Mucosa of descending colon (tissue), 3 donors: ENCODE results near the gene UBL5. TPM values are rescaled to one million over a fixed set of nuclear protein-coding genes. Genes with fewer than 3 reads are reported as not detected.

Experiments used
- ATAC-seq: fragments of 200-7000 bp; cut with Tn5 transposase; one replicate; pipeline ENCODE4 v1.9.1; 2020; ENCODE audit warnings: mild to moderate bottlenecking, moderate library complexity
- DNase-seq, 3 donors: peaks; one replicate each; pipeline ENCODE4 v3.0.0-alpha.2; 2020
- H3K36me3 ChIP-seq: fragments of 200-600 bp; one replicate; pipeline ENCODE4 v1.8.0; 2021; ENCODE audit warnings: low read depth, mild to moderate bottlenecking
- H3K4me1 ChIP-seq: fragments of 200-600 bp; one replicate; pipeline ENCODE4 v1.8.0; 2021; ENCODE audit warnings: low read depth, mild to moderate bottlenecking
- H3K4me3 ChIP-seq: fragments of 200-600 bp; one replicate; pipeline ENCODE4 v1.8.0; 2021; ENCODE audit warnings: mild to moderate bottlenecking
- H3K9me3 ChIP-seq: fragments of 200-600 bp; one replicate; pipeline ENCODE4 v1.8.0; 2021; ENCODE audit warnings: mild to moderate bottlenecking
- intact Hi-C, 2 donors: fragments of 100-400 bp; cut with DNase I in 1 of 2; cut with micrococcal nuclease in 1 of 2; formaldehyde crosslinking; loops; one replicate each; pipeline versions ENCODE4 v1.11.0 to v1.11.1; 2022; cut with DNase I, micrococcal nuclease
- total RNA-seq, 3 donors: library from RNA; stranded (reverse); fragmentation: NEBNext Ultra II Directional in 2 of 3; extraction: Animal tissue kit (Norgen Biotek cat#: 25700) in 2 of 3; gene quantifications; one replicate each; pipeline versions ENCODE4 v1.2.1 to v1.2.4, GENCODE V29; 2021 to 2023
- TF ChIP-seq, protein P1 (sequence below): fragments of 200-600 bp; IDR thresholded peaks from one replicate; pipeline ENCODE4 v1.8.0; 2022; ENCODE audit warnings: antibody characterized with exemption, mild to moderate bottlenecking
- donor health status: DM: no; HTN: no; CAD: no; lungs with moderate emphysema.
- donor health status: DM: no; HTN: no; CAD: no.
- donor health status: DM: no; HTN: yes; CAD: no.

The UBL5 gene
- total RNA-seq, 3 donors from 2014 or later: 244 to 293 (median 271) TPM

GRCh38 chr19:9868983-9869617, 41.4 kb downstream of the UBL5 start:
- H3K36me3 ChIP-seq: no peaks in the 10 kb centered on the region
- DNase-seq (no peak), ATAC-seq (no peak)
- intact Hi-C loops: no loop called here
- TF ChIP-seq, protein P1, sequence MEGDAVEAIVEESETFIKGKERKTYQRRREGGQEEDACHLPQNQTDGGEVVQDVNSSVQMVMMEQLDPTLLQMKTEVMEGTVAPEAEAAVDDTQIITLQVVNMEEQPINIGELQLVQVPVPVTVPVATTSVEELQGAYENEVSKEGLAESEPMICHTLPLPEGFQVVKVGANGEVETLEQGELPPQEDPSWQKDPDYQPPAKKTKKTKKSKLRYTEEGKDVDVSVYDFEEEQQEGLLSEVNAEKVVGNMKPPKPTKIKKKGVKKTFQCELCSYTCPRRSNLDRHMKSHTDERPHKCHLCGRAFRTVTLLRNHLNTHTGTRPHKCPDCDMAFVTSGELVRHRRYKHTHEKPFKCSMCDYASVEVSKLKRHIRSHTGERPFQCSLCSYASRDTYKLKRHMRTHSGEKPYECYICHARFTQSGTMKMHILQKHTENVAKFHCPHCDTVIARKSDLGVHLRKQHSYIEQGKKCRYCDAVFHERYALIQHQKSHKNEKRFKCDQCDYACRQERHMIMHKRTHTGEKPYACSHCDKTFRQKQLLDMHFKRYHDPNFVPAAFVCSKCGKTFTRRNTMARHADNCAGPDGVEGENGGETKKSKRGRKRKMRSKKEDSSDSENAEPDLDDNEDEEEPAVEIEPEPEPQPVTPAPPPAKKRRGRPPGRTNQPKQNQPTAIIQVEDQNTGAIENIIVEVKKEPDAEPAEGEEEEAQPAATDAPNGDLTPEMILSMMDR: no peak
- H3K9me3 ChIP-seq: no peaks in the 10 kb centered on the region
- H3K4me3 ChIP-seq: no peak overlapping the region
- H3K4me1 ChIP-seq: no peaks in the 10 kb centered on the region

DNA sequence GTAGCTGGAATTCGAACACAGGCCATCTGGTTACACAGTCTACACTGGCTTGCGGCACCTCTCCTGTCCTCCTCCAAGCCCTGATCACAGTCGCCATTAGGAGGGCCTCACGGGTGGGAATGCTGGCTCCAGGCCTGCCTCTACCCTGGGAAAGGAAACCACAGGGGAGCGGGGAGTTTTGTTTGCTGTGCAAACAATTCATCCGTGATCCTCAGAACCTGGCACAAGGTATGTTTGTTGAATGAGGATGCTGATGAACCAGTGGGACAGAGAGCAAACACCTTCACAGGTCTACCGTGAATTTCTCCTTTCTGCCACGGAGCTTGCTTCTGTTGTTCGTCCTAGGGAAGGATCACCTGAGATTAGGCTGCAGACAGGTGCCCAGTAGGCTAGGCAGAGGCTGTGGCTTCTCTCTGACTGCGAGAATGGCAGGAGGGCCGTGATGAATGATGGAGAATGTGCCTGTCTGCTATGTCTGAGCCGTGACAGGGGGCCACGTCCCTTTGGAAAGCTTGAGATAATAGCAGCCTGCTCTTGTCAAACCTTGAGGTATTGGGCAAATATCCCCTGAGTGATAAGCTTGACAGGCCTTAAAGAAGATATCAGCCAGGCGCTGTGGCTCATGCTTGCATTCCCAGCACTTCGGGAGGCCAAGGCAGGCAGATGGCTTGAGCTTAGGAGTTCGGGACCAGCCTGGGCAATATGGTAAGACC, 44.1 kb downstream of the UBL5 start:
- no peak for DNase-seq

DNA sequence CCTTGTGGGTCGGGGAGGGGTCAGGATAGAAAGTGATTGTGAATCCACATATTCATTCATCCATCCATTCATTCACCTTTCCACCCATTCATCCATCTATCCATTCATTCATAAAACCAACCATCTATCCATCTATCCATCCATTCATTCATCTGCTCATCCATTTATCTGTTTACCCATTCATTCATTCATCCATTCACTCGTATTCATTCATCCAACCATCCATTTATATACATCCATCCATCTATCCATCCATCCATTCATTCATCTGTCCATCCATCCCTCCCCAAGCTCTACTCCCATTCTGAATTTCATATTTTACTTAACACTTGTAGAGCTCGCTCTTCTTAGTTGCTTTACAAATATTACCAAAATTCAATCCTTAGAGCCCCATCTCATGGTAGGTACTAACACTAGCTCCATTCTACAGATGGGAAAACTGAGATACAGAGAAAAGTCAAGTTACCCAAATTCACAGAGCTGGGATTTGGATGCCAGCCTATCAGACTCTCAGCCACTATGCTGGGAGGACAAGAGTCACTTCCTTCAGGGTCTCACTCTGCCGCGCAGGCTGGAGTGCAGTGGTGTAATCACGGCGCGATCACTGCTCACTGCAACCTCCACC, 45.0 kb downstream of the UBL5 start:
- Histone ChIP-seq H3K4me3 (no peak overlapping the region), H3K36me3 (no peaks in the 10 kb centered on the region), H3K9me3 (no peaks in the 10 kb centered on the region), H3K4me1 (no peaks in the 10 kb centered on the region)
- intact Hi-C loops: no loop called here
- no peak for ATAC-seq
- DNase-seq: no peak
- TF ChIP-seq, protein P1: no peak

More for the DNA sequence above, 44.1 kb downstream of the UBL5 start:
- Histone ChIP-seq H3K4me3 (no peak overlapping the region), H3K4me1 (no peaks in the 10 kb centered on the region), H3K36me3 (no peaks in the 10 kb centered on the region), H3K9me3 (no peaks in the 10 kb centered on the region)
- TF ChIP-seq, protein P1: no peak
- ATAC-seq: no peak
- intact Hi-C loops: no loop called here

DNA sequence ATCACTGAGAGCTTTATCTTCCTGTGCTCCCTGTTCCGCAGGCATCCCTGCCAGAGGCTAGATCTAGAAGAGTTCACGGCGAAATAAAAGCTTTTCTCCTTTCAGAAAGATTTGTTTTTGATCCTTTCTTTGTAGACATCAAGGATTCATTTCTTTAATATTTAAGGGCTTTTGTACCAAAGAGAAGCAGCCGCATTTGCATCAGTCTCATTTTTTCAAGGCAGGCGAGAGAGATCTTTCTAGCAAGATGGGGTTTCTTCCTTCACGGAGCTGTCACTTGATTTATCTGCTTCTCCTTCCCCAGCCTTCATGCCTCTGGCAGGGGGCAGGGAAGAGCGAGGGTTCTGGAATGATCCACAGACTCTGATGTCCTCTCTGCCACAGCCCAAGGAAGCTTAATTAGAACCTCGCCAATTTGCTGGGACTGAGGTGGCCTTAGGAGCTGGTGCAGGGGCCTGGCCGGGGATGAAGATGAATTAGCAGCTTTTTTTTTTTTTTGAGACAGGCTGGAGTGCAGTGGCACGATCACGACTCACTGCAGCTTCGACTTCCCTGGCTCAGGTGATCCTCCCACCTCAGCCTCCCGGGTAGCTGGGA, 47.4 kb downstream of the UBL5 start:
- DNase-seq: no peak
- H3K36me3 ChIP-seq: no peaks in the 10 kb centered on the region
- H3K4me3 ChIP-seq: no peak overlapping the region
- H3K4me1 ChIP-seq: no peaks in the 10 kb centered on the region
- TF ChIP-seq, protein P1: no peak
- ATAC-seq: no peak
- intact Hi-C loops: no loop called here
- no peaks in the 10 kb centered on the region for H3K9me3 ChIP-seq

DNA sequence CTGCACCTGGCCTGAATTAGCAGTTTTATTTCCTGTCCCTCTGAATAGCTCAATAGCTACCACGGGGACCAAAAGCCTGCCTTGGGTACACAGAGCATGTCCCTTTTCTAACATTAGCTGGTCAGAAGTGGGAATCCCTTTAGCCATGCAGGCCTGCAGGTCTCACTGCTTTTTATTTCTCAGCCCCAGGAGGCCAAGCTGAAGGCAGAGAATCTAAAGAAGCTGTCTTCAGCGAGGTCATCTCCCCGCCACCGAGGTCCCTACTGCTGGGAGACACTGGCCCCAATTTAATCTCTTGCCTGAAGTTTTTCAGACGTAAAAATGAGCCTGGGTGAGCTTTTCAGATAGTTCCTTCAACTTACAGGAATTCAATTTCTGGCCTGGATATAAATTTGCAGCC, 48.1 kb downstream of the UBL5 start:
- ATAC-seq (no peak), DNase-seq (no peak)
- intact Hi-C loops: no loop called here
- Histone ChIP-seq H3K4me1 (no peaks in the 10 kb centered on the region), H3K4me3 (no peak overlapping the region), H3K9me3 (no peaks in the 10 kb centered on the region), H3K36me3 (no peaks in the 10 kb centered on the region)
- TF ChIP-seq, protein P1: no peak
